Fibroblast of lung (primary cell): Measurements from ENCODE around the gene PCDHB3.
"Not testable (repeated sequence)": the region's sequence is repeated elsewhere in the genome, so short reads cannot be mapped to it uniquely, and the experiment has no call there.

Experiments
- EZH2 ChIP-seq: IDR thresholded peaks from 2 replicates; pipeline ENCODE4 v1.5.1; 2012; ENCODE audit warnings: low read length, control low read depth, mild to moderate bottlenecking; ENCODE audit errors: missing control alignments
- TF ChIP-seq, protein P1 (sequence below), 2 donors: IDR thresholded peaks in 1 of 2; conservative IDR thresholded peaks in 1 of 2; 1 replicate in 1 of 2; 2 replicates in 1 of 2; pipeline ENCODE4 v1.5.1; 2011 to 2012; ENCODE audit warnings: low read length in 2 of 2, control low read depth in 1 of 2, inconsistent platforms in 1 of 2, low read depth in 1 of 2, mild to moderate bottlenecking in 1 of 2

DNA sequence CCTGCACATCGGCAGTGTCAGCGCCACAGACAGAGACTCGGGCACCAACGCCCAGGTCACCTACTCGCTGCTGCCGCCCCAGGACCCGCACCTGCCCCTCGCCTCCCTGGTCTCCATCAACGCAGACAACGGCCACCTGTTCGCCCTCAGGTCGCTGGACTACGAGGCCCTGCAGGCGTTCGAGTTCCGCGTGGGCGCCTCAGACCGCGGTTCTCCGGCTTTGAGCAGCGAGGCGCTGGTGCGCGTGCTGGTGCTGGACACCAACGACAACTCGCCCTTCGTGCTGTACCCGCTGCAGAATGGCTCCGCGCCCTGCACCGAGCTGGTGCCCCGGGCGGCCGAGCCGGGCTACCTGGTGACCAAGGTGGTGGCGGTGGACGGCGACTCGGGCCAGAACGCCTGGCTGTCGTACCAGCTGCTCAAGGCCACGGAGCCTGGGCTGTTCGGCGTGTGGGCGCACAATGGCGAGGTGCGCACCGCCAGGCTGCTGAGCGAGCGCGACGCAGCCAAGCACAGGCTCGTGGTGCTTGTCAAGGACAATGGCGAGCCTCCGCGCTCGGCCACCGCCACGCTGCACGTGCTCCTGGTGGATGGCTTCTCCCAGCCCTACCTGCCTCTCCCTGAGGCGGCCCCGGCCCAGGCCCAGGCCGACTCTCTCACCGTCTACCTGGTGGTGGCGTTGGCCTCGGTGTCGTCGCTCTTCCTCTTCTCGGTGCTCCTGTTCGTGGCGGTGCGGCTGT lies 23.3 kb downstream of the PCDHB3 start:
- TF ChIP-seq, protein P1, sequence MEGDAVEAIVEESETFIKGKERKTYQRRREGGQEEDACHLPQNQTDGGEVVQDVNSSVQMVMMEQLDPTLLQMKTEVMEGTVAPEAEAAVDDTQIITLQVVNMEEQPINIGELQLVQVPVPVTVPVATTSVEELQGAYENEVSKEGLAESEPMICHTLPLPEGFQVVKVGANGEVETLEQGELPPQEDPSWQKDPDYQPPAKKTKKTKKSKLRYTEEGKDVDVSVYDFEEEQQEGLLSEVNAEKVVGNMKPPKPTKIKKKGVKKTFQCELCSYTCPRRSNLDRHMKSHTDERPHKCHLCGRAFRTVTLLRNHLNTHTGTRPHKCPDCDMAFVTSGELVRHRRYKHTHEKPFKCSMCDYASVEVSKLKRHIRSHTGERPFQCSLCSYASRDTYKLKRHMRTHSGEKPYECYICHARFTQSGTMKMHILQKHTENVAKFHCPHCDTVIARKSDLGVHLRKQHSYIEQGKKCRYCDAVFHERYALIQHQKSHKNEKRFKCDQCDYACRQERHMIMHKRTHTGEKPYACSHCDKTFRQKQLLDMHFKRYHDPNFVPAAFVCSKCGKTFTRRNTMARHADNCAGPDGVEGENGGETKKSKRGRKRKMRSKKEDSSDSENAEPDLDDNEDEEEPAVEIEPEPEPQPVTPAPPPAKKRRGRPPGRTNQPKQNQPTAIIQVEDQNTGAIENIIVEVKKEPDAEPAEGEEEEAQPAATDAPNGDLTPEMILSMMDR (conservative IDR thresholded peaks at IDR 0.05 in 1 of 2, IDR thresholded peaks at IDR 0.05 in 1 of 2; ENCODE audit: low read depth in 1 of 2, low read length in 2 of 2), result not testable (repeated sequence)
- TF ChIP-seq EZH2, result not testable (repeated sequence)
